A673 (cell line): ENCODE measurements around the gene HPN. TPM values are rescaled to one million over a fixed set of nuclear protein-coding genes. Genes with fewer than 3 reads are reported as not detected.

Experiments used
- BruUV-seq: library from RNA; stranded (reverse); fragments of 400-500 nt; replicated peaks from 2 replicates; lab custom pipeline; 2021; lab: Mats Ljungman, UMichigan
- CTCF ChIA-PET: fragments of 300-600 bp; sonication (Branson Sonifier 250); formaldehyde crosslinking; loops from one replicate; lab custom pipeline; 2022; ENCODE audit warnings: antibody characterized with exemption; lab: Charles Lee
- POLR2A ChIA-PET: fragments of 300-600 bp; sonication (Branson Sonifier 250); formaldehyde crosslinking; loops from one replicate; lab custom pipeline; 2022; ENCODE audit warnings: antibody characterized with exemption; ENCODE audit not compliant: low non-redundant PET; lab: Charles Lee
- DNase-seq: peaks from one replicate; pipeline ENCODE4 v3.0.0-alpha.2; 2015; ENCODE audit warnings: low spot score
- H3K27ac ChIP-seq: fragments of 200-600 bp; sonication (generic); 2 replicates; pipeline ENCODE4 v1.5.1; 2016; ENCODE audit warnings: mixed run types, low read depth, mild to moderate bottlenecking, mixed read lengths, antibody characterized with exemption, low read length; ENCODE audit not compliant: poor library complexity, severe bottlenecking
- H3K27me3 ChIP-seq: fragments of 200-600 bp; sonication (generic); replicated peaks from 2 replicates; pipeline ENCODE4 v1.6.1; 2017; ENCODE audit warnings: mixed run types, low read depth, mild to moderate bottlenecking, mixed read lengths, antibody characterized with exemption, low read length; ENCODE audit not compliant: insufficient read depth, poor library complexity
- H3K36me3 ChIP-seq: fragments of 200-600 bp; sonication (generic); 2 replicates; pipeline ENCODE4 v1.6.1; 2016; ENCODE audit warnings: mixed run types, mild to moderate bottlenecking, mixed read lengths, antibody characterized with exemption, low read length; ENCODE audit not compliant: insufficient read depth, poor library complexity, severe bottlenecking
- H3K4me1 ChIP-seq: fragments of 200-600 bp; sonication (generic); 2 replicates; pipeline ENCODE4 v1.6.1; 2017; ENCODE audit warnings: mixed run types, mild to moderate bottlenecking, mixed read lengths, antibody characterized with exemption, low read length; ENCODE audit not compliant: insufficient read depth, poor library complexity, severe bottlenecking
- H3K4me3 ChIP-seq: fragments of 200-600 bp; sonication (generic); 2 replicates; pipeline ENCODE4 v1.5.1; 2016; ENCODE audit warnings: low read depth, mixed run types, mild to moderate bottlenecking, mixed read lengths, low read length; ENCODE audit not compliant: poor library complexity, severe bottlenecking
- H3K9me3 ChIP-seq: fragments of 200-600 bp; sonication (generic); 2 replicates; pipeline ENCODE4 v1.6.1; 2016; ENCODE audit warnings: mixed run types, low read depth, mild to moderate bottlenecking, mixed read lengths, antibody characterized with exemption, low read length; ENCODE audit not compliant: poor library complexity, severe bottlenecking
- EZH2 ChIP-seq: fragments of 200-600 bp; sonication (generic); IDR thresholded peaks from 2 replicates; pipeline ENCODE4 v1.6.1; 2017; ENCODE audit warnings: borderline replicate concordance, low read depth, mild to moderate bottlenecking, mixed read lengths, antibody characterized with exemption, low read length; ENCODE audit not compliant: poor library complexity, severe bottlenecking
- intact Hi-C: fragments of 100-400 bp; cut with micrococcal nuclease; formaldehyde crosslinking; loops from one replicate; pipeline ENCODE4 v1.10.0; 2022; ENCODE audit not compliant: unreplicated experiment
- total RNA-seq: library from RNA; stranded (reverse); gene quantifications from 2 replicates; pipeline ENCODE4 v1.2.3, GENCODE V29; 2021
- TF ChIP-seq, protein P1 (sequence below): fragments of 300-800, 200-600 bp; sonication (generic); conservative IDR thresholded peaks from 2 replicates; pipeline ENCODE4 v1.5.1; 2017; ENCODE audit warnings: low read depth, mild to moderate bottlenecking, antibody characterized with exemption, low read length, moderate library complexity, mixed read lengths

HPN gene
- total RNA-seq, 1 experiment from 2014 or later: not detected

DNA sequence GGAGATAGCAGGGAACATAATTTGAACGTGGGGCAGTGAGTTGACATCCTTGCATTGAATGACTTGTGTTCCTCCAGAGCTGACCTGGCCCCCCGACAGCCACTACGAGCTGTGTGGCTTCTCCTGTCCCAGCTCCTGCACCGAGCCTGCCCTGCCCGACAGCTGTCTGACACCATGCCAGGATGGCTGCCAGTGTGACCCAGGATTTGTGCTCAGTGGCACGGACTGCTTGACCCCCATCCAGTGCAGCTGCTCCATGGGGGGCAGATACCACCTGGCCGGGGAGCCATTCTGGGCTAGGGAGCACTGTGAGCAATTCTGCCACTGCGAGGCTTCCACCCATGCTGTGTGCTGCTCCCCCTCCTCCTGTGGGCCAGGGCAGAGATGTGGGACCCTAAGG lies 44.9 kb downstream of the HPN start:
- H3K27me3 ChIP-seq: no peaks in the 10 kb centered on the region
- H3K4me1 ChIP-seq: peaks cover 5% of the 10 kb centered on the region
- H3K27ac ChIP-seq: no peak overlapping the region
- POLR2A ChIA-PET: no interaction called here
- BruUV-seq: no TSS peak
- DNase-seq: no peak
- H3K4me3 ChIP-seq: no peak overlapping the region
- H3K9me3 ChIP-seq: no peaks in the 10 kb centered on the region
- CTCF ChIA-PET: no interaction called here
- no peaks in the 10 kb centered on the region for H3K36me3 ChIP-seq
- TF ChIP-seq, protein P1, sequence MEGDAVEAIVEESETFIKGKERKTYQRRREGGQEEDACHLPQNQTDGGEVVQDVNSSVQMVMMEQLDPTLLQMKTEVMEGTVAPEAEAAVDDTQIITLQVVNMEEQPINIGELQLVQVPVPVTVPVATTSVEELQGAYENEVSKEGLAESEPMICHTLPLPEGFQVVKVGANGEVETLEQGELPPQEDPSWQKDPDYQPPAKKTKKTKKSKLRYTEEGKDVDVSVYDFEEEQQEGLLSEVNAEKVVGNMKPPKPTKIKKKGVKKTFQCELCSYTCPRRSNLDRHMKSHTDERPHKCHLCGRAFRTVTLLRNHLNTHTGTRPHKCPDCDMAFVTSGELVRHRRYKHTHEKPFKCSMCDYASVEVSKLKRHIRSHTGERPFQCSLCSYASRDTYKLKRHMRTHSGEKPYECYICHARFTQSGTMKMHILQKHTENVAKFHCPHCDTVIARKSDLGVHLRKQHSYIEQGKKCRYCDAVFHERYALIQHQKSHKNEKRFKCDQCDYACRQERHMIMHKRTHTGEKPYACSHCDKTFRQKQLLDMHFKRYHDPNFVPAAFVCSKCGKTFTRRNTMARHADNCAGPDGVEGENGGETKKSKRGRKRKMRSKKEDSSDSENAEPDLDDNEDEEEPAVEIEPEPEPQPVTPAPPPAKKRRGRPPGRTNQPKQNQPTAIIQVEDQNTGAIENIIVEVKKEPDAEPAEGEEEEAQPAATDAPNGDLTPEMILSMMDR: no peak
- TF ChIP-seq EZH2: no peak
- intact Hi-C loops: no loop called here

DNA sequence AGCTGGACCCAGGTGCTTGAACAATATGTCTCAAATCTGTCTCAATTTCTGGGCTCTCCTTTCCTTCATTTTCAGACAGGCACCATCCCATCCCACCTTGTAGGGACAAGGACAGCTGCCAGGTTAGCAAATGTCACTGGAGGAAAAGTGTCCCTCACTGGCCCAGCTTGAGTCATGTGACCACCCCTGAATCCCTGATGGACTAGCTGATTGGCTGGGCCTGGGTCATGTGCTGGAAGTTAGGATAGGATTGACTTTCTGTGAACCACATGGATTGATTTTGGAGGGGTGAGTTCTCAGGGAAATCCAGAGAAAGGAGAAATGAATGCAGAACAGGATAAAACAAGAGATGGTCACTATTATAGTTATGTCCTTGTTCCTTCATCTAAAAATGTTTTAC lies 45.9 kb downstream of the HPN start:
- Histone ChIP-seq H3K27ac (no peak overlapping the region), H3K36me3 (no peaks in the 10 kb centered on the region), H3K4me3 (no peak overlapping the region), H3K27me3 (no peaks in the 10 kb centered on the region), H3K9me3 (no peaks in the 10 kb centered on the region), H3K4me1 (peaks cover 5% of the 10 kb centered on the region)
- no TSS peak for BruUV-seq
- POLR2A ChIA-PET: no interaction called here
- CTCF ChIA-PET: interaction anchor here (0.7 kb wide), 1 partner anchor 43 kb away, joined by 3 read pairs; no protein-coding TSS in a partner anchor
- no peak for DNase-seq
- TF ChIP-seq, protein P1: no peak
- TF ChIP-seq EZH2: no peak
- intact Hi-C loops: no loop called here

DNA sequence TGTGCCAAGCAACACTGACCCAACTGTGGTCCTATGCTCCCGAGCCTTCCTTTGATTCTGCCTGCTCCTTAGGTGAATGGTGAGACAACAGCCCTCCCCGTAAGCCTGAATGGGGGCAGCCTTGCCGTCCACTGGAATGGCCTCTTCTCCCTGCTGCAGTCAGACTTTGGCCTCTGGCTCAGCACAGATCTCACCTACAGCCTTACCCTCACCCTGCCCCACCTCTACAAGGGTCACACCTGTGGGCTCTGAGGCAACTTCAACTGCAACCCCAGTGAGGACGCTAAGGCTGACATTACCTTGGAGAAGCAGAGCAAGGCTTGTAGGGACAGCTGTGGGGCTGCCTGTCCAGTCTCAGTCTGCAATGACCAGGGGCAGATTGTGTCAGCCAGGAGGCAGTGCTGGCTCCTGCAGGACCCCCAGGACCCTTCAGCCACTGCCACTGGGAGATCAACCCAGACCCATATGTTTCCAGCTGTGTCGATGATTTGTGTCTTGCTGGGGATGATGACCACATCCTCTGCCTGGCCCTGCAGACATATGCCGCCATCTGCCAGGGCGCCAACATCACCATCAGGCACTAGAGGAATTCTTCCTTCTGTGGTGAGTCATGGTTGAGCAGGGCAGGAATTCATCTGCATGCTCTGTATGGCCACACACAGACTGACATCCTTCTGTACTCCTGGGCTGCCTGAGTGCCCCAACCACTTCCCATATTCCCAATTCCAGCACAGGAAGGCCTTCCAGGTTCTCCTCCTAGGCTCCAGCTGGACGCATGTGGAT lies 46.8 kb downstream of the HPN start:
- Histone ChIP-seq H3K4me1 (peaks cover 5% of the 10 kb centered on the region), H3K27me3 (no peaks in the 10 kb centered on the region), H3K9me3 (no peaks in the 10 kb centered on the region), H3K36me3 (no peaks in the 10 kb centered on the region), H3K27ac (no peak overlapping the region), H3K4me3 (no peak overlapping the region)
- TF ChIP-seq, protein P1: no peak
- TF ChIP-seq EZH2: no peak
- POLR2A ChIA-PET: no interaction called here
- CTCF ChIA-PET: no interaction called here
- intact Hi-C loops: no loop called here
- no TSS peak for BruUV-seq
- DNase-seq: no peak
